ENCODE measurements around the gene PARP15. TPM values are rescaled to one million over a fixed set of nuclear protein-coding genes. Genes with fewer than 3 reads are reported as not detected.
"Not testable (repeated sequence)": the region's sequence is repeated elsewhere in the genome, so short reads cannot be mapped to it uniquely, and the experiment has no call there.

The PARP15 gene
- total RNA-seq, 1 donor from 2014 or later = 0.36 TPM

- H3K9me3 Mint-ChIP-seq (ENCODE audit: unreplicated experiment) = no peaks in the 10 kb centered on the region
- no peaks in the 10 kb centered on the region for H3K36me3 Mint-ChIP-seq (ENCODE audit: low read depth, unreplicated experiment)
- DNase-seq (ENCODE audit: low spot score) = no peak
- H3K4me1 Mint-ChIP-seq (ENCODE audit: unreplicated experiment) = peaks cover 14% of the 10 kb centered on the region
- TF ChIP-seq CTCF (IDR thresholded peaks at IDR 0.05; ENCODE audit: unreplicated experiment) = no peak
- no peak overlapping the region for H3K27ac Mint-ChIP-seq (ENCODE audit: unreplicated experiment)
- H3K27me3 Mint-ChIP-seq (ENCODE audit: unreplicated experiment) = no peaks in the 10 kb centered on the region
- H3K4me3 Mint-ChIP-seq (ENCODE audit: unreplicated experiment) = no peak overlapping the region
Observed at GRCh38 chr3:122642935-122643334, 65.5 kb downstream of the PARP15 start.

GRCh38 chr3:122646146-122646988, 68.9 kb downstream of the PARP15 start:
- no peak for TF ChIP-seq CTCF (IDR thresholded peaks at IDR 0.05; ENCODE audit: unreplicated experiment)
- H3K4me3 Mint-ChIP-seq (ENCODE audit: unreplicated experiment) = no peak overlapping the region
- no peaks in the 10 kb centered on the region for H3K36me3 Mint-ChIP-seq (ENCODE audit: low read depth, unreplicated experiment)
- no peaks in the 10 kb centered on the region for H3K9me3 Mint-ChIP-seq (ENCODE audit: unreplicated experiment)
- H3K27me3 Mint-ChIP-seq (ENCODE audit: unreplicated experiment) = no peaks in the 10 kb centered on the region
- no peak for DNase-seq (ENCODE audit: low spot score)
- no peak overlapping the region for H3K27ac Mint-ChIP-seq (ENCODE audit: unreplicated experiment)
- peaks cover 14% of the 10 kb centered on the region for H3K4me1 Mint-ChIP-seq (ENCODE audit: unreplicated experiment)

GRCh38 chr3:122651233-122651907, 73.9 kb downstream of the PARP15 start:
- not testable (repeated sequence) for H3K36me3 Mint-ChIP-seq (ENCODE audit: low read depth, unreplicated experiment); H3K4me1 Mint-ChIP-seq (ENCODE audit: unreplicated experiment); H3K4me3 Mint-ChIP-seq (ENCODE audit: unreplicated experiment); DNase-seq (ENCODE audit: low spot score); H3K27ac Mint-ChIP-seq (ENCODE audit: unreplicated experiment); H3K9me3 Mint-ChIP-seq (ENCODE audit: unreplicated experiment); H3K27me3 Mint-ChIP-seq (ENCODE audit: unreplicated experiment)

- not testable (repeated sequence) for H3K9me3 Mint-ChIP-seq (ENCODE audit: unreplicated experiment); H3K36me3 Mint-ChIP-seq (ENCODE audit: low read depth, unreplicated experiment); H3K4me3 Mint-ChIP-seq (ENCODE audit: unreplicated experiment); H3K27me3 Mint-ChIP-seq (ENCODE audit: unreplicated experiment); H3K27ac Mint-ChIP-seq (ENCODE audit: unreplicated experiment); H3K4me1 Mint-ChIP-seq (ENCODE audit: unreplicated experiment); DNase-seq (ENCODE audit: low spot score)
Observed at GRCh38 chr3:122651962-122652361, 74.5 kb downstream of the PARP15 start.

- not testable (repeated sequence) for H3K4me1 Mint-ChIP-seq (ENCODE audit: unreplicated experiment); DNase-seq (ENCODE audit: low spot score); H3K4me3 Mint-ChIP-seq (ENCODE audit: unreplicated experiment); H3K27ac Mint-ChIP-seq (ENCODE audit: unreplicated experiment); H3K36me3 Mint-ChIP-seq (ENCODE audit: low read depth, unreplicated experiment); H3K27me3 Mint-ChIP-seq (ENCODE audit: unreplicated experiment); H3K9me3 Mint-ChIP-seq (ENCODE audit: unreplicated experiment)
Observed at GRCh38 chr3:122658336-122658735, 80.9 kb downstream of the PARP15 start.

GRCh38 chr3:122660297-122660974, 83.0 kb downstream of the PARP15 start:
- Mint-ChIP-seq H3K36me3 (ENCODE audit: low read depth, unreplicated experiment) (no peaks in the 10 kb centered on the region), H3K27ac (ENCODE audit: unreplicated experiment) (no peak overlapping the region), H3K9me3 (ENCODE audit: unreplicated experiment) (no peaks in the 10 kb centered on the region), H3K27me3 (ENCODE audit: unreplicated experiment) (peaks cover 7% of the 10 kb centered on the region), H3K4me3 (ENCODE audit: unreplicated experiment) (no peak overlapping the region), H3K4me1 (ENCODE audit: unreplicated experiment) (no peaks in the 10 kb centered on the region)
- peak; percentile 42 for DNase-seq (ENCODE audit: low spot score)
- no peak for TF ChIP-seq CTCF (IDR thresholded peaks at IDR 0.05; ENCODE audit: unreplicated experiment)
